ENCODE results near the gene CDYL. TPM values are rescaled to one million over a fixed set of nuclear protein-coding genes. Genes with fewer than 3 reads are reported as not detected.

The CDYL gene
- polyA plus RNA-seq, 4 donors = 6.2 to 15.4 (median 7.4) TPM

DNA sequence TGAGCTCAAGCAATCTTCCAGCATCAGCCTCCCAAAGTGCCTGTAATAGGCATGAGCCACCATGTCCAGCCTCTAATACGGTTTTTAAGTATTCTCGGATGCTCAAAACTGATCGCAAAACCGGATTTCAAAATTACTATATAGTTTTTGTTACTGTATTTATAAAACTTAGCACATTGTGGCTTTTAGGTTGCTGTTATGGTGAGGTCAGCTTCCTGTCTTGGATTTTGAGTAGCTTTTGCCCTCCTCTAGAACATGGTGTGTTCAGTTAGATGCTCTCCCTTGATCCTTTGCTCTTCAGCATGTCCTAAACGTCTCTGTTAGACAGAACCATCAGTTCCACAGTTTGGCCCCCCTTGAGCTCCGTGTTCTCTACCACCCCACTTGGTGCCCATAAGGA is 131.4 kb downstream of the CDYL start:
- H3K4me3 ChIP-seq (ENCODE audit: low read depth in 1 of 3, low read length in 3 of 3) = no peak overlapping the region
- H3K4me1 ChIP-seq (ENCODE audit: control insufficient read depth in 3 of 3, insufficient read depth in 2 of 3, low read depth in 1 of 3, low read length in 2 of 3) = peaks cover 4 to 19% (median 5%) of the 10 kb centered on the region in 3 donors
- H3K27ac ChIP-seq (ENCODE audit: low read depth in 1 of 3, low read length in 2 of 3) = no peak overlapping the region
- DNase-seq (no peak), FAIRE-seq (no peak)
- WGBS, 3 donors = 73 to 89% (median 77%) methylated on average over 6 of the region's 6 CpGs
- no peaks in the 10 kb centered on the region for H3K27me3 ChIP-seq (ENCODE audit: control insufficient read depth in 3 of 3, insufficient read depth in 3 of 3, low read length in 3 of 3)
- H3K36me3 ChIP-seq (ENCODE audit: control insufficient read depth in 3 of 3, insufficient read depth in 2 of 3, low read depth in 1 of 3, low read length in 3 of 3) = peaks cover 0 to 10% (median 2%) of the 10 kb centered on the region in 3 donors
- no peaks in the 10 kb centered on the region for H3K9me3 ChIP-seq (ENCODE audit: control insufficient read depth in 2 of 2, insufficient read depth in 1 of 2, low read depth in 1 of 2, low read length in 1 of 2)

DNA sequence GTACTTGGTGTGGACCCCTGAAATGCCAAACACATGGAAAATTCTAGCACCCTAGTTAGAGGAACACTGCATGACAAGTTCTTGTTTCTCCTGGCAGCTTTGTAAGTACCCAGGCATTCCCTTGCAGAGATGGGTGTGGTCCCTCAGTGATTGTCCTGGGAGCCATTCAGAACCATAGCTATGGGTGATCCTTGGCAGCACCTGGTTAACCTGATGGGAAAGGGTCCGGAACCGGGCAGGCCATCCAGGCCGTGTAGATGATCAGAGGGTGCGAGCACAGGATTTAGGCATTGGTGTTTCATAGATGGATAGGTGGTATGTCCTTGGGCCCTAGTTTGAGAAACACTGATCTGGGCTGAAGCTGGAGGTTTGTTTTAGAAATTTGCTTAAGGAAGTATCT is 131.9 kb downstream of the CDYL start:
- peaks cover 0 to 13% (median 2%) of the 10 kb centered on the region in 3 donors for H3K36me3 ChIP-seq (ENCODE audit: control insufficient read depth in 3 of 3, insufficient read depth in 2 of 3, low read depth in 1 of 3, low read length in 3 of 3)
- H3K4me1 ChIP-seq (ENCODE audit: control insufficient read depth in 3 of 3, insufficient read depth in 2 of 3, low read depth in 1 of 3, low read length in 2 of 3) = peaks cover 4 to 19% (median 5%) of the 10 kb centered on the region in 3 donors
- no peak for DNase-seq
- no peak overlapping the region for H3K27ac ChIP-seq (ENCODE audit: low read depth in 1 of 3, low read length in 2 of 3)
- no peak for FAIRE-seq
- no peaks in the 10 kb centered on the region for H3K9me3 ChIP-seq (ENCODE audit: control insufficient read depth in 2 of 2, insufficient read depth in 1 of 2, low read depth in 1 of 2, low read length in 1 of 2)
- H3K4me3 ChIP-seq (ENCODE audit: low read depth in 1 of 3, low read length in 3 of 3) = no peak overlapping the region
- WGBS, 3 donors = 94 to 97% (median 97%) methylated on average over 4 of the region's 4 CpGs
- no peaks in the 10 kb centered on the region for H3K27me3 ChIP-seq (ENCODE audit: control insufficient read depth in 3 of 3, insufficient read depth in 3 of 3, low read length in 3 of 3)

DNA sequence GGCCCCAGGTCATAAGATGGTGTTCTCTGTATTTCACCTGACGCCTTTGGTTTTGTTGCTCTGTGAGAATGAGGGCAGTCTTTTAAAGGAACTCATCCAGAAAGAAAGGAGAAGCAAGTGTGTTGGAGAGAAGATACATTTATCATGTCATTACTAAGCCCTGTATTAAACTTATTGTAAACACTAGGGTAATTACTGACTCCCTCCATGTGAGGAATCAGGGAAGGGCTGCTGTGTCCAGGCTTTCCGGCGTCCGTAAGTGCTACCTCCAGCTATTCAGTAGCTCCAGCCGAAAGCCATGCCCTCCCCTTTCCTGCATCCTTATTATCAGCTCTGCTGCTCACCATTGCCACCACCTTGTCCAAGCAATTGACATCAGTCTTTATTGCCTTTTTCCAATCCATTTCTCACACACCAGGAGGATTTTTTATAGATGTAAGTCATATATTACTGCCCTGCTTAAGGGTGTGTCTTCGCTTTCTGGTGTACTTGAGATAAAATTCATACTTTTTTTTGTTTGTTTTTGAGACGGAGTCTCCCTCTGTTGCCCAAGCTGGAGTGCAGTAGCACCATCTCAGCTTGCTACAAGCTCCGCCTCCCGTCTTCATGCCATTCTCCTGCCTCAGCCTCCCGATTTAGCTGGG is 133.0 kb downstream of the CDYL start:
- FAIRE-seq = no peak
- Histone ChIP-seq H3K27ac (ENCODE audit: low read depth in 1 of 3, low read length in 2 of 3) (no peak overlapping the region), H3K4me1 (ENCODE audit: control insufficient read depth in 3 of 3, insufficient read depth in 2 of 3, low read depth in 1 of 3, low read length in 2 of 3) (peaks cover 4 to 19% (median 5%) of the 10 kb centered on the region in 3 donors), H3K4me3 (ENCODE audit: low read depth in 1 of 3, low read length in 3 of 3) (no peak overlapping the region), H3K27me3 (ENCODE audit: control insufficient read depth in 3 of 3, insufficient read depth in 3 of 3, low read length in 3 of 3) (no peaks in the 10 kb centered on the region), H3K36me3 (ENCODE audit: control insufficient read depth in 3 of 3, insufficient read depth in 2 of 3, low read depth in 1 of 3, low read length in 3 of 3) (peaks cover 0 to 14% (median 2%) of the 10 kb centered on the region in 3 donors), H3K9me3 (ENCODE audit: control insufficient read depth in 2 of 2, insufficient read depth in 1 of 2, low read depth in 1 of 2, low read length in 1 of 2) (no peaks in the 10 kb centered on the region)
- WGBS, 3 donors = 73 to 83% (median 82%) methylated on average over 10 of the region's 10 CpGs
- DNase-seq = no peak

DNA sequence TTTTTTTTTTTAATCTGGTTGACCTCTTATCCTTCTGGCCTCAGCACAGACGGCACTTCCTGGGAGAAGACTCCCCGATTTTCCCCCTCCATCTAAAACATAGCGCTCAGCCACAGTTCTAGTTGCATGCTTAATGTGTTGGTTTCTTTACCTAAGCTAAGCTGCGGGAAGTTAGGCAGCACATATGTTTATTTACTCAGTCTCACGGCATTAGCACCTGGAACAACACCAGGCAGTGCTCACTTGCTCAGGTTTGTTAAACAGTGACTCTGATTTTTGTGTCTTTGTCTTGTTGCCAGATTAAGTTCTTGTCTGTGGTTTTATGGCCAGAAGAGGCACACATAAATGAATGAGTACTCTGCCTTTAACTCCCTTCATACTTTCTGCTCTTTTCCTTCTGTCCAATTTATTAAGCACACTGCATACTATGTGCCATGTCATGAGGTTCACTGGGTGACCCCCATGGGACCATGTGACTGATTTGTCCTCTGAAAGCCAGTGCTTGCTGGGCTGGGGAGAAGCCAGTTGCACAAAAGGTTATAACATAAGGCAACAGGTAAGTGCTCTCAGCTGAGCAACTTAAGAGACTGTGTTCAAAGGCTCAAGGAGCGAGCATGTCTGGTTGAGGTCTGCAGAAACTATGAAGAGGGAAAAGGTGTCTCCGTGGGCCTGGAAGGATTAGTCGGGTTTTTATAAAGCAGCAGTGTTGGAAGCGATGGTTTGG is 134.0 kb downstream of the CDYL start:
- 57 to 83% (median 65%) methylated on average over 9 of the region's 9 CpGs for WGBS, 3 donors
- Histone ChIP-seq H3K27ac (ENCODE audit: low read depth in 1 of 3, low read length in 2 of 3) (no peak overlapping the region), H3K9me3 (ENCODE audit: control insufficient read depth in 2 of 2, insufficient read depth in 1 of 2, low read depth in 1 of 2, low read length in 1 of 2) (no peaks in the 10 kb centered on the region), H3K27me3 (ENCODE audit: control insufficient read depth in 3 of 3, insufficient read depth in 3 of 3, low read length in 3 of 3) (no peaks in the 10 kb centered on the region), H3K4me3 (ENCODE audit: low read depth in 1 of 3, low read length in 3 of 3) (no peak overlapping the region), H3K36me3 (ENCODE audit: control insufficient read depth in 3 of 3, insufficient read depth in 2 of 3, low read depth in 1 of 3, low read length in 3 of 3) (peaks cover 0 to 19% (median 2%) of the 10 kb centered on the region in 3 donors), H3K4me1 (ENCODE audit: control insufficient read depth in 3 of 3, insufficient read depth in 2 of 3, low read depth in 1 of 3, low read length in 2 of 3) (peaks cover 5 to 13% (median 6%) of the 10 kb centered on the region in 3 donors)
- FAIRE-seq (no peak), DNase-seq (no peak)

DNA sequence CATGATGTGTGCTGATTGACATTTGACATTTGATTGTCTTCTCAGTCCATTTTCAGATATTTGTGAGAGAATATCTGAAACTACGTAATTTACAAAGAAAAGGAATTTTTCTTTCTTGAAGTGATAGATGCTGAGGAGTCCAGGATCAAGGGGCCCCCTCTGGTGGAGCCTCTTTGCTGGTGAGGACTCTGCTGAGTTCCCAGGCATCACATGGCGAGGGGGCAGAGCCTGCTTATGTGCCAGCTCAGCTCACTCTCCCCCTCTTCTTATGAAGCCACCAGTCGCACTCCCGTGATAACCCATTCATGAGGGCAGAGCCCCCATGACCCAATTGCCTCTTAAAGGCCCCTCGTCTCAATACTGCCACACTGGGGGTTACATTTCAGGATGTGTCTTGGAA is 136.4 kb downstream of the CDYL start:
- H3K27ac ChIP-seq (ENCODE audit: low read depth in 1 of 3, low read length in 2 of 3) = no peak overlapping the region
- no peak overlapping the region for H3K4me3 ChIP-seq (ENCODE audit: low read depth in 1 of 3, low read length in 3 of 3)
- FAIRE-seq = no peak
- DNase-seq = no peak
- WGBS, 3 donors = 93 to 100% (median 95%) methylated on average over 5 of the region's 5 CpGs
- H3K36me3 ChIP-seq (ENCODE audit: control insufficient read depth in 3 of 3, insufficient read depth in 2 of 3, low read depth in 1 of 3, low read length in 3 of 3) = peaks cover 0 to 22% (median 0%) of the 10 kb centered on the region in 3 donors
- peaks cover 0 to 9% (median 2%) of the 10 kb centered on the region in 3 donors for H3K4me1 ChIP-seq (ENCODE audit: control insufficient read depth in 3 of 3, insufficient read depth in 2 of 3, low read depth in 1 of 3, low read length in 2 of 3)
- H3K9me3 ChIP-seq (ENCODE audit: control insufficient read depth in 2 of 2, insufficient read depth in 1 of 2, low read depth in 1 of 2, low read length in 1 of 2) = no peaks in the 10 kb centered on the region
- no peaks in the 10 kb centered on the region for H3K27me3 ChIP-seq (ENCODE audit: control insufficient read depth in 3 of 3, insufficient read depth in 3 of 3, low read length in 3 of 3)

DNA sequence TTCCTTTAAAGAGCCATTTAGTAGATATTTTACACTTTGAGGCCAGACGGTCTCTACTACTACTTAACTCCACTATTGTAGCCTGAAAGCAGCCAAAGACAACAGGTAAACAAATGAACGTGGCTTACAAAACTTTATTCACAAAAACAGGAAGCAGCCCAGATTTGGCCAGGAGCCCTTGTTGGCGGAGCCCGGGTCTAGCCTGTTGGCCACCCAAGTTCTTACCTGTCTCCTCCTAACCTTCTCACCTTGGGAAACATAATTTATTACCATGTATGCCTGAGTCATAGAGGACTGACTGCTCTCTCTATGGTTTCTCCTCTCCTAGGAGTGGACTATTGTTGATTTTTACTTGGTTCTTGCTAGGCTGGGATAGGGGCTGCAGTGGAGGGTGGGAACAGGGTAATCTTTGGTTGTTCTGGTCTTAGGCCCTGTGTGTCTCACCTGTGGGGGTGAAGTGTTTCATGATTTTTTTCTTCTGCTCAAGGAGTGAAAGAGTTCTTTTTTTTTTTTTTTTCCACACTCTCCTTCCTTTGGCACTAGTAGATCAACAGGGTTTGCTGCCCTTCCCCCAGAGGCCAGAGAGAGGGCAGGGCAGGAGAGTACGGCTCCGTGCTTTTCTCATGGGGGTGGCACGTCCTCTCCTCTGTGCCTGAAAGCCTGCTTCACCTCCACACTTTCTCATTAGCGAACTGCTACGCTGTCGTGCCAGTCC is 137.7 kb downstream of the CDYL start:
- Histone ChIP-seq H3K9me3 (ENCODE audit: control insufficient read depth in 2 of 2, insufficient read depth in 1 of 2, low read depth in 1 of 2, low read length in 1 of 2) (no peaks in the 10 kb centered on the region), H3K4me3 (ENCODE audit: low read depth in 1 of 3, low read length in 3 of 3) (no peak overlapping the region), H3K36me3 (ENCODE audit: control insufficient read depth in 3 of 3, insufficient read depth in 2 of 3, low read depth in 1 of 3, low read length in 3 of 3) (peaks cover 0 to 18% (median 0%) of the 10 kb centered on the region in 3 donors), H3K27ac (ENCODE audit: low read depth in 1 of 3, low read length in 2 of 3) (peak overlapping the region in 2 of 3 donors; percentile 2 to 9), H3K27me3 (ENCODE audit: control insufficient read depth in 3 of 3, insufficient read depth in 3 of 3, low read length in 3 of 3) (no peaks in the 10 kb centered on the region), H3K4me1 (ENCODE audit: control insufficient read depth in 3 of 3, insufficient read depth in 2 of 3, low read depth in 1 of 3, low read length in 2 of 3) (peaks cover 0 to 9% (median 2%) of the 10 kb centered on the region in 3 donors)
- FAIRE-seq (no peak), DNase-seq (no peak)
- WGBS, 3 donors = 63 to 78% (median 76%) methylated on average over 10 of the region's 10 CpGs

DNA sequence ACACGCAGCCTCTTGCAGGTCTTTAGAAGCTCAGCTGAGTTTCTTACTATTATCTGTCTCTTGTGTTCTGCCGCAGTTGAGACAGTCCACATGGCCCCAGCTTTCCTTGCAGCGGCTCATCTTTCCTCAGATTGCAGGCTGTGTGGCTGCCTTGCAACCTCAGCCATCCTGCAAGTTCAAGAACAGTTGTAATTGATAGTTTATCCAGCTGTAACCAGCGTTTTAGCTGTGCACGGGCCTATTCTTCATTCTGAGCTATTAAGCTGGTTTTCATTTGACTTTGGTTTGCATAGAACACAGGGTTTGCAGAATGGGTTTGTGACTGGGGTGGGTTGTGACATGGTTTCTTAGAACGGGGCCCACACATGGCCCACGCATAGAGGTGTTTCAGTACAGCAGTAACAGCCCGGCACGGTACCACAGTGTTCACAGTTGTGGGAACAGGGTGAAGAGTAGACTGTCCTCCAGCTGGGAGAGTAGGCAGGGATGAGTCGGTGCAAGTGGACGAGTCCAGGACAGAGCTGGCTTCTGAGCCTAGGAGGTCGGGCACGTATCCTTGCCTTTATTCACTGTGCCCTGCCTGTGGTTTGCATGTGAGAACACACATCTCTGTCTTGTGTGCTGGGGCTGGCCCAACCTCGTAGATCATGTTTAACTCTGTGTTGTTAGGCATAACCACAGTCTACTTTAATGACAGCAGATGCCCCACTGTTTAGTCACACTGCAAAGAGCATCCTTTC is 138.4 kb downstream of the CDYL start:
- no peaks in the 10 kb centered on the region for H3K27me3 ChIP-seq (ENCODE audit: control insufficient read depth in 3 of 3, insufficient read depth in 3 of 3, low read length in 3 of 3)
- H3K4me3 ChIP-seq (ENCODE audit: low read depth in 1 of 3, low read length in 3 of 3) = no peak overlapping the region
- no peaks in the 10 kb centered on the region for H3K9me3 ChIP-seq (ENCODE audit: control insufficient read depth in 2 of 2, insufficient read depth in 1 of 2, low read depth in 1 of 2, low read length in 1 of 2)
- DNase-seq (no peak), FAIRE-seq (no peak)
- peaks cover 0 to 9% (median 2%) of the 10 kb centered on the region in 3 donors for H3K4me1 ChIP-seq (ENCODE audit: control insufficient read depth in 3 of 3, insufficient read depth in 2 of 3, low read depth in 1 of 3, low read length in 2 of 3)
- WGBS, 3 donors = 60 to 76% (median 61%) methylated on average over 14 of the region's 14 CpGs
- peak overlapping the region in 2 of 3 donors; percentile 2 to 9 for H3K27ac ChIP-seq (ENCODE audit: low read depth in 1 of 3, low read length in 2 of 3)
- peaks cover 0 to 18% (median 0%) of the 10 kb centered on the region in 3 donors for H3K36me3 ChIP-seq (ENCODE audit: control insufficient read depth in 3 of 3, insufficient read depth in 2 of 3, low read depth in 1 of 3, low read length in 3 of 3)
